WTC11 (cell line): ENCODE results near the gene CEACAM19.
A peak's percentile ranks its signal among the peaks of the same experiment; 100 is the strongest.

ENCODE experiments used
- ATF1 ChIP-seq: sonication (generic); formaldehyde crosslinking; IDR thresholded peaks from 2 replicates; pipeline ENCODE4 v1.8.1; 2023; ENCODE audit warnings: mild to moderate bottlenecking, moderate library complexity, missing genetic modification reagents
- CTCF ChIP-seq: fragments of 200-600 bp; IDR thresholded peaks from 2 replicates; pipeline ENCODE4 v1.8.0; 2022; ENCODE audit warnings: antibody characterized with exemption
- ETV6 ChIP-seq: sonication (generic); formaldehyde crosslinking; IDR thresholded peaks from 2 replicates; pipeline ENCODE4 v1.8.1; 2022; ENCODE audit warnings: mild to moderate bottlenecking, missing genetic modification reagents
- FOXP1 ChIP-seq: sonication (generic); formaldehyde crosslinking; IDR thresholded peaks from 2 replicates; pipeline ENCODE4 v1.8.0; 2022; ENCODE audit warnings: missing genetic modification reagents, mild to moderate bottlenecking, moderate library complexity, borderline replicate concordance
- IRF2 ChIP-seq: sonication (generic); formaldehyde crosslinking; IDR thresholded peaks from 2 replicates; pipeline ENCODE4 v1.8.0; 2022; ENCODE audit warnings: low read depth, missing genetic modification reagents, borderline replicate concordance
- JUN ChIP-seq: sonication (generic); formaldehyde crosslinking; IDR thresholded peaks from 2 replicates; pipeline ENCODE4 v1.8.0; 2023; ENCODE audit warnings: mild to moderate bottlenecking, missing genetic modification reagents
- MAX ChIP-seq: sonication (generic); formaldehyde crosslinking; IDR thresholded peaks from 2 replicates; pipeline ENCODE4 v1.8.0; 2022; ENCODE audit warnings: mild to moderate bottlenecking, missing genetic modification reagents
- PRDM15 ChIP-seq: sonication (generic); formaldehyde crosslinking; IDR thresholded peaks from 2 replicates; pipeline ENCODE4 v1.8.0; 2022; ENCODE audit warnings: missing genetic modification reagents
- PREB ChIP-seq: sonication (generic); formaldehyde crosslinking; IDR thresholded peaks from 2 replicates; pipeline ENCODE4 v1.8.1; 2022; ENCODE audit warnings: mild to moderate bottlenecking, missing genetic modification reagents, moderate library complexity, borderline replicate concordance
- STAT6 ChIP-seq: sonication (generic); formaldehyde crosslinking; conservative IDR thresholded peaks from 2 replicates; pipeline ENCODE4 v1.8.1; 2023; ENCODE audit warnings: mild to moderate bottlenecking, low read depth, missing genetic modification reagents, moderate library complexity
- TCF7 ChIP-seq: sonication (generic); formaldehyde crosslinking; IDR thresholded peaks from 2 replicates; pipeline ENCODE4 v1.8.0; 2022; ENCODE audit warnings: mild to moderate bottlenecking, low read depth, missing genetic modification reagents, moderate library complexity
- ZNF317 ChIP-seq: sonication (generic); formaldehyde crosslinking; IDR thresholded peaks from 2 replicates; pipeline ENCODE4 v1.8.1; 2023; ENCODE audit warnings: low read depth, mild to moderate bottlenecking, moderate library complexity, missing genetic modification reagents, borderline replicate concordance

GRCh38 chr19:44657211-44657921 is 13.9 kb upstream of the CEACAM19 start:
- TF ChIP-seq PRDM15 (CRISPR knock-in tag) (no peak), ATF1 (CRISPR knock-in tag) (no peak), CTCF (peak; percentile 88), JUN (CRISPR knock-in tag) (no peak), ETV6 (CRISPR knock-in tag) (no peak), STAT6 (CRISPR knock-in tag) (no peak), TCF7 (CRISPR knock-in tag) (no peak), FOXP1 (no peak), ZNF317 (CRISPR knock-in tag) (no peak), IRF2 (CRISPR knock-in tag) (no peak), MAX (CRISPR knock-in tag) (no peak; the same call in 1 of the 2 replicates), PREB (CRISPR knock-in tag) (no peak)
